Smooth muscle cell of the coronary artery (primary cell): ENCODE data around the gene WNT2B. TPM values are rescaled to one million over a fixed set of nuclear protein-coding genes. Genes with fewer than 3 reads are reported as not detected.

Experiments used
- total RNA-seq: library from RNA; depleted of rRNA; stranded (reverse); fragments of >200 nt; gene quantifications from 2 replicates; pipeline ENCODE4 v1.2.3, GENCODE V29; 2014; ENCODE audit warnings: low replicate concordance

The WNT2B gene
- total RNA-seq, result 1.2 and 1.7 TPM in 2 replicates

DNA sequence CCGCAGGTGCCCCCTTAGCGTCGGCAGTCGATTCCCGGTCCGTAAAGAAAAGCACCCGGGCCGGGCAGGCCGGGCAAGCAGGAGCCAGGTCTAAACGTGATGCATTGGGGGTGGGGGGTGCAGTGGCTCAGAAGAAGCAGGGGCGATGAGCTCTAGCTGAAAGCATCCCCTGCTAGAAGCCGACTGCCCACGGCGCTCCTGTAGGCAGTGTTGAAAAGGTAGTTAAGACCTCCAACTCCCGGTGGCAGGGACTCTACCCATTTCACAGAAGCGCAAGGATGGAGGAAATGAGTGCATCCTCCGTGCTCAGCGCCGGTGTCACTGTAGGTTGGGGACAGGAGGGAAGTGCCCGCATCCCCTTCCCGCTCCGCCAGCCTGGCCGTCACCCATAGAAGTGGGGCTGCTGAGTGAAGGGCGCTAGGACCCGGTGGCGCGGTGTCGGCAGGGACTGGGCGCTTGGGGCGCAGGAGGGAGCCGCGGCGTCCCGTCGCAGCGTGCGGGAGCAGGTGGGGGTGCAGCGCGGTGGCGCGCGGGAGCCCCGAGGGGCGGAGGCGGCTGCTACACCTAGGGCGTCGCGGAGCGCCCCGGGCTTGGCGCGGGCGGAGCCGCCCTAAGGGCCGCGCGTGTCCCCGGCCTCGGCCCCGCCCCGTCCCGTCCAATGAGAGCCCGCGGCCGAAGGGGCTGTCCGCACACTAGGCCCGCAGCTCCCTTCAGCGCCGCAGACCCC is at the start of gene WNT2B:
Gene WNT2B (plus strand): TSS at position 688 of the 727 bp plus-strand sequence. CDS start 298 bp downstream, outside the sequence.

Other genes with a start within 250 kb of the WNT2B start
- gene CTTNBP2NL, start 112.8 kb upstream of the WNT2B start, total RNA-seq, result 4.0 and 12.9 TPM in 2 replicates
- gene ST7L, start 110.2 kb downstream of the WNT2B start, total RNA-seq, result 8.8 and 16.4 TPM in 2 replicates
- gene CAPZA1, start 110.9 kb downstream of the WNT2B start, total RNA-seq, result 196 and 198 TPM in 2 replicates
- 29.5 and 36.6 TPM in 2 replicates for gene MOV10, start 165.7 kb downstream of the WNT2B start, total RNA-seq
- 480 and 882 TPM in 2 replicates for gene RHOC, start 198.2 kb downstream of the WNT2B start, total RNA-seq
- 0.82 and 1.2 TPM in 2 replicates for gene PPM1J, start 206.4 kb downstream of the WNT2B start, total RNA-seq